Left cardiac atrium (tissue), 4 donors: ENCODE data around the gene SUSD2. TPM values are rescaled to one million over a fixed set of nuclear protein-coding genes. Genes with fewer than 3 reads are reported as not detected.
"Not testable (repeated sequence)": the region's sequence is repeated elsewhere in the genome, so short reads cannot be mapped to it uniquely, and the experiment has no call there.

ENCODE experiments used
- ATAC-seq, 2 donors: fragments of 200-7000 bp; cut with Tn5 transposase; one replicate each; pipeline ENCODE4 v1.9.1; 2020; ENCODE audit warnings: mild to moderate bottlenecking in 2 of 2, moderate library complexity in 2 of 2
- DNase-seq: peaks from one replicate; pipeline ENCODE4 v3.0.0-alpha.2; 2020
- intact Hi-C, 2 donors: fragments of 100-400 bp; cut with DNase I; formaldehyde crosslinking; loops; one replicate each; pipeline versions ENCODE4 v1.14.1 to v1.15.1; 2022 to 2023
- total RNA-seq, 2 donors: library from RNA; stranded (reverse); fragmentation: NEBNext Ultra II Directional; extraction: Animal tissue kit (Norgen Biotek cat#: 25700); gene quantifications; one replicate each; pipeline ENCODE4 v1.2.1, GENCODE V29; 2021
- donor health status: DM: no; HTN: yes; CAD: no.
- donor health status: DM: no; HTN: yes; CAD: no; lungs with severe emphysema.
- donor health status: DM: yes; HTN: yes; CAD: no.
- donor health status: Dilated cardiomyopathy.

SUSD2 gene
- total RNA-seq, 2 donors from 2014 or later, result 7.5 to 7.7 TPM

GRCh38 chr22:24225044-24225601 is 43.8 kb downstream of the SUSD2 start:
- intact Hi-C loops, result no loop called here
- ATAC-seq, result no peak

GRCh38 chr22:24225951-24226350 is 44.7 kb downstream of the SUSD2 start:
- ATAC-seq, result no peak
- no peak for DNase-seq
- intact Hi-C loops, result no loop called here

More at GRCh38 chr22:24225044-24225601, 43.8 kb downstream of the SUSD2 start:
- no peak for DNase-seq

GRCh38 chr22:24230911-24231656 is 49.8 kb downstream of the SUSD2 start:
- intact Hi-C loops, result no loop called here
- DNase-seq, result peak; percentile 36
- ATAC-seq, result peak; percentile 26 to 29

GRCh38 chr22:24231706-24232105 is 50.4 kb downstream of the SUSD2 start:
- DNase-seq, result no peak
- ATAC-seq, result peak in 1 of 2 donors; percentile 16
- intact Hi-C loops, result no loop called here

GRCh38 chr22:24232124-24232523 is 50.8 kb downstream of the SUSD2 start:
- ATAC-seq (no peak), DNase-seq (no peak)
- intact Hi-C loops, result no loop called here

GRCh38 chr22:24232725-24233124 is 51.4 kb downstream of the SUSD2 start:
- intact Hi-C loops, result no loop called here
- ATAC-seq (no peak), DNase-seq (no peak)

GRCh38 chr22:24233235-24233634 is 51.9 kb downstream of the SUSD2 start:
- intact Hi-C loops, result no loop called here
- no peak for DNase-seq
- no peak for ATAC-seq

- ATAC-seq, result no peak
- intact Hi-C loops, result no loop called here
Observed at GRCh38 chr22:24233816-24234215, 52.5 kb downstream of the SUSD2 start.

GRCh38 chr22:24235315-24235714 is 54.0 kb downstream of the SUSD2 start:
- DNase-seq, result no peak
- ATAC-seq, result no peak
- intact Hi-C loops, result no loop called here

More at GRCh38 chr22:24233816-24234215, 52.5 kb downstream of the SUSD2 start:
- no peak for DNase-seq

GRCh38 chr22:24236656-24237055 is 55.4 kb downstream of the SUSD2 start:
- intact Hi-C loops, result no loop called here
- ATAC-seq (no peak), DNase-seq (no peak)

- intact Hi-C loops, ATAC-seq, DNase-seq: not testable (repeated sequence)
Observed at GRCh38 chr22:24238101-24238694, 56.9 kb downstream of the SUSD2 start.

Other genes starting within 250 kb of the SUSD2 start
- gene GSTT2B, start 220.3 kb upstream of the SUSD2 start, total RNA-seq, result 1 to 10 TPM; 4.8 to 7.9 TPM
- 1 to 10 TPM; 1.3 to 2.1 TPM for gene DDTL, start 214.6 kb upstream of the SUSD2 start, total RNA-seq
- 100 to 1,000 TPM; 122 to 125 TPM for gene DDT, start 207.0 kb upstream of the SUSD2 start, total RNA-seq
- under 1 TPM; 0.38 to 0.65 TPM for gene GSTT2, start 201.4 kb upstream of the SUSD2 start, total RNA-seq
- gene GSTT4, start 176.0 kb upstream of the SUSD2 start, total RNA-seq, result not detected
- gene CABIN1, start 170.2 kb upstream of the SUSD2 start, total RNA-seq, result 10 to 100 TPM; 35.1 to 38.1 TPM
- 10 to 100 TPM; 41.5 to 57.8 TPM for gene GGT5, start 63.6 kb downstream of the SUSD2 start, total RNA-seq
- gene SPECC1L, start 89.3 kb downstream of the SUSD2 start, total RNA-seq, result 10 to 100 TPM; 54.5 to 59.1 TPM
- gene ADORA2A, start 246.1 kb downstream of the SUSD2 start, total RNA-seq, result 1 to 10 TPM; 4.6 to 6.0 TPM